Activated CD4-positive, alpha-beta T cell treated with anti-CD3 and anti-CD28 coated beads, Interleukin-2, Interleukin-6, amounts not matched to agents 100 ng/mL and 50 ng/mL, durations not matched to agents 16 hours and 8 hours (primary cell): Measurements from ENCODE around the gene GPHN.
"Not testable (repeated sequence)": the region's sequence is repeated elsewhere in the genome, so short reads cannot be mapped to it uniquely, and the experiment has no call there.

Source experiments
- DNase-seq: peaks from one replicate; pipeline ENCODE4 v3.0.0-alpha.2; 2020

The GPHN gene

DNA sequence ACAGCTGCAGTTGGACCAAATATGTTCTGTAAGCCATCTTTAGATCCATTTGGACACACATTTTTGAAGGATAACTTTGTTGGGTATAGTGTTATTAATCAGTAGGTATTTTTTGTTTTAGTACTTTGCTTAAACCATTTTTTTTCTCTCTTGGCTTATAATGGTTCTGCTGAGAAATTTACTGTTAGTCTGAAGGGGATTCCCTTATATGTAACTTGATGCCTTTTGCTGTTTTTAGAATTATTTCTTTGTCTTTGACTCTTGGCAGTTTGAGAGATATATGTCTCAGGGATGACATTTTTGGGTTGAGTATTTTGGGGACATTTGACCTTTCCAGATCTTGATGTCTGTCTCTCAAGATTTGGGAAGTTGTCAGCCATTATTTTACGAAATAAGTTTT, 169.8 kb downstream of the GPHN start:
- DNase-seq: no peak

DNA sequence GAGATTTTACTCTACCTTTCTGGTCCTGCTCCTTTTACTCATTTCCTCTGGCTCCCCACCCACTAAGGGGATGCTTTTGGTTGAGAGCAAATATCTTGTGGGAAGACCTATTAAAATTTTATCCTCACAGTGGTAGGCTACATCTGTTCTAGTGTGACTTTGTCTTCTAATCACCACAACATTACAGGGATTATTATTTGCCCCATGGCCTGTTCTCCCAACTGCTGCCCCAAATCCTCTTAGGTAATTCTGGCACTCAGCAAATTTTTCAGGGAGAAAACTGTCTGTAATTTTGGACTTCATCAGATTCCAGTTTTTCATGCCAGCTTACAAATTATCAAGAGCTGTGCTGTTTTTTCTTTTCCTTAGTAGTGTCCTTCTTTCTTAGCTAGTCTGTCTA, 172.3 kb downstream of the GPHN start:
- DNase-seq: no peak

DNA sequence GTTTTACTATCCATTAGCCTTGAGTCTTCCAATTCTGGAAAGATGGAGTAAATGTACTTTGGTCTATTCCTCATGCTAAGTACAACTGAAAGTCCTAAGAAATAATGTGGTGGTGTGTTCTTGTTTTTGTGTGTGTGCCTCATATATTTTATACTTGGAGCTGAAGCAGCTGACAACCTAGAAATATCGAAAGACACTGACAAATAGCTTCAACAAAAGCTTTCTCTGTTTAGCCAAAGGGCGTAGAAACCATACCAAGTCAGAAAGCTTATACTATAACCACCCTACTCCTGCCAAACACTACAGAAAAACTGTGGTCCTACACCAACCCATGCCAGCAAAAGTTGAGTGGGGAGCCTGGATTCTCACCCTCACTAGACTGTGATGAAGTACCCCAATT, 188.4 kb downstream of the GPHN start:
- DNase-seq: no peak

DNA sequence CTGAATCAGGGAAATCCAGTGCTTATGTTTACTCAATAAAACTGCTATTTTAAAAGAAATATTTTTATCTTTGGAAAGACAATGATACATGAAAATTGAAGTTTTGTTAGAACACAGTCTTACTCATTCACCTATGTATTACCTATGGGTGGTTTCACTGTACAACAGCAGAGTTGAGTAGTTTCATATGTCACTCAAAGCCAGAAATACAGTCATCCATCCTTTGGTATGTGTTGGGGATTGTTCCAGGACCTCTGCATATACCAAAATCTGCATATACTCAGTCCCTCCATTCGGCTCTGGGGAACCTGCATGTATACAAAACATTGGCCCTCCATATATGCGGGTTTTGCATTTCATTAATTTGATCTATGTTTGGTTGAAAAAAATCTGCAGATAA, 190.6 kb downstream of the GPHN start:
- peak; percentile 4 for DNase-seq

DNA sequence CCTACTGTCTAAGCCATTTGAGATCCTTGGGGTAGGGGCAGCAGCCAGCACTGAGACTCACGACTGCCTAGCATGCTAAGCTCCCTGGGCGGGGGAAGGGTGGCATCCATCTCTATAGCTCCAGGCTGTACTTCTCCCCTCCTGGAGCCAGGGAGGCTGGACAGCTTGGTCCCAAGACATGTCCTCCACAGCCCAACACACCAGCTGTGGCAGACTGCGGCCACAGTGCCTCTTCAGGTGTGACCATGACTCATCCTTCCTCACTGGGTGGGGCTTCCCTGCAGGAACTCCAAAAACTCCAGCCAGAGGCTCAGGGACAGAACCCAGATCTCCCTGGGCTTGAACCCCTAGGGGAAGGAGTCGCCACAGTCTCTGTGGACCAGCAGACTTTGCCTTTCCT, 193.9 kb downstream of the GPHN start:
- DNase-seq: no peak

DNA sequence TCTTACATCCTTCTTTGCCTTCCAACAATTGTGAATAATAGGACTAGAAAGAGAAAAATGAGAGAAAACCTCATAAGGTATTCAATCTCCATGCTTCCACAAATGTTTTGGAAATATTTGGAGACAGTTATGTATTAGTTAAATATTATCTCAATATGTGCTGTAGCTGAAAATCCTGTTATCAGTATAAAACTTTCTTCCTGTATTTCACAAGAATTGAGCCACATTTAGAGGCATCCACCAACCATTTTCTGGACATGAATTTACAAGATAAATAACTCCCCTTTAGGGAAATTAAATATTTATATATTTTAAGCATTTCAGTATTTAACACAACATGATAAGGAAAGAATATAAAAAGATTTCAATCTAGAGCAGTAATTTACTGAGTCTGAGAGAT, 200.3 kb downstream of the GPHN start:
- no peak for DNase-seq

DNA sequence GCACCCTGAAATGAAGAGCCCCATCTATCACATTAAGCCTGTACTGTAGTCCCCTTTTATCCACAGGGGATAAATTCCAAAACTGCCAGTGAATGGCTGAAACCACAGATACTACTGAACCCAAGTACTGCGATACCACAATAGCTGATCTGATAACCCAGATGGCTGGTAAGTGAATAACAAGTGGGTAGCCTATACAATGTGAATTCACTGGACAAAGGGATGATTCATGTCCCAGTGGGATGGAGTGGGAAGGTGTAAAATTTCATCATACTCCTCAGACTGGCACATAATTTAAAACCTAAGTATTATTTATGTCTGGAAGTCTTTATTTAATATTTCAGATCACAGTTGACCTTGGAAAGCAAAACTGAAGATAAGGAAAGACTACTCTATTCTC, 201.3 kb downstream of the GPHN start:
- no peak for DNase-seq

DNA sequence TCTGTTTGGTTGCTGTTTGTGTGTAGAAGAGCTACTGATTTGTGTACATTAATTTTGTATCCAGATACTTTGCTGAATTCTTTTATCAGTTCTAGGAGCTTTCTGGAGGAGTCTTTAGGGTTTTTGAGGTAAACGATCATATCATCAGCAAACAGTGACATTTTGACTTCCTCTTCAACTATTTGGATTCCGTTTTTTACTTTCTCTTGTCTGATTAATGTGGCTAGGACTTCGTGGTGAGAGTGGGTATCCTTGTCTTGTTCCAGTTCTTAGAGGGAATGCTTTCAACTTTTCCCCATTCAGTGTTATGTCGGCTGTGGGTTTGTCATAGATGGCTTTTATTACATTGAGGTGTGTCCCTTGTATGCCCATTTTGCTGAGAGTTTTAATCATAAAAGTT, 206.3 kb downstream of the GPHN start:
- DNase-seq: not testable (repeated sequence)

DNA sequence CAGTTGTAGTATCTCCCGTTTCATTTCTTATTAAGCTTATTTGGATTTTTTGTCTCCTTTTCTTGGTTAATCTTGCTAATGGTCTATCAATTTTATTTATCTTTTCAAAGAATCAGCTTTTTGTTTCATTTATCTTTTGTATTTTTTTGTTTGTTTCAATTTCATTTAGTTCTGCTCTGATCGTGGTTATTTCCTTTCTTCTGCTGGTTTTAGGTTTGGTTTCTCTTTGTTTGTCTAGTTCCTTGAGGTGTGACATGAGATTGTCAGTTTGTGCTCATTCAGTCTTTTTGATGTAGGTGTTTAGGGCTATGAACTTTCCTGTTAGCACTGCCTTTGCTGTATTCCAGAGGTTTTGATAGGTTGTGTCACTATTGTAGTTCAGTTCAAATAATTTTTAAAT, 207.4 kb downstream of the GPHN start:
- not testable (repeated sequence) for DNase-seq

DNA sequence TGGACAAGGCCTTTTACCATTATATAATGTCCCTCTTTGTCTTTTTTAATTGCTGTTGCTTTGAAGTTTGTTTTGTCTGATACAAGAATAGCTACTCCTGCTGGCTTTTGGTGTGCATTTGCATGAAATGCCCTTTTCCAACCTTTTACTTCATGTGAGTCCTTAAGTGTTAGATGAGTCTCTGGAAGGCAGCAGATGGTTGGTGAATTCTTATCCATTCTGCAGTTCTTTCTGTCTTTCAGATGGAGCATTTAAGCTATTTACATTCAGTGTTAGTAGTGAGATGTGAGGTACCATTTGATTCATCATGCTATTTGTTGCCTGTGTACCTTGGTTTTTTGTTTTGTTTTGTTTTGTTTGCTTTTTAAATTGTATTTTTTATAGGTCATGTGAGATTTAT, 208.3 kb downstream of the GPHN start:
- no peak for DNase-seq

DNA sequence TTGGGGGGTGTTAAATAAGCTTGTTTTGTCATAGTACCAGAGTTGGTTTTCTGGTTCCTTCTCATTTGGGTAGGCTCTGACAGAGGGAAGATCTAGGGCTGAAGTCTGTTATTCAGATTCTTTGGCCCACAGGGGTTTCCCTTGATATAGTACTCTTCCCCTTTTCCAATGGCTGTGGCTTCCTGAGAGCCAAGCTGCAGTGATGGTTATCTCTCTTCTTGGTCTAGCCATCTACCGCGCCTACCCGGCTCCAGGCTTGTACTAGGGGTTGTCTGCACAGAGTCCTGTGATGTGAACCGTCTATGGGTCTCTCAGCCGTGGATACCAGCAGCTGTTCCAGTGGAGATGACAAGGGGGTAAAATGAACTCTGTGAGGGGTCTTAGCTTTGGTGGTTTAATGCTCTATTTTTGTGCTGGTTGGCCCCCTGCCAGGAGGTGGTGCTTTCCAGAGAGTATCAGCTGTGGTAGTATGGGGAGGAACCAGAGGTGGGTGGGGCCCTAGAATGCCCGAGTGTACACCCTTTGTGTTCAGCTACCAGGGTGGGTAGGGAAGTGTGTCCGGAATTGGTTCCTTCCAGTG, 209.7 kb downstream of the GPHN start:
- no peak for DNase-seq

DNA sequence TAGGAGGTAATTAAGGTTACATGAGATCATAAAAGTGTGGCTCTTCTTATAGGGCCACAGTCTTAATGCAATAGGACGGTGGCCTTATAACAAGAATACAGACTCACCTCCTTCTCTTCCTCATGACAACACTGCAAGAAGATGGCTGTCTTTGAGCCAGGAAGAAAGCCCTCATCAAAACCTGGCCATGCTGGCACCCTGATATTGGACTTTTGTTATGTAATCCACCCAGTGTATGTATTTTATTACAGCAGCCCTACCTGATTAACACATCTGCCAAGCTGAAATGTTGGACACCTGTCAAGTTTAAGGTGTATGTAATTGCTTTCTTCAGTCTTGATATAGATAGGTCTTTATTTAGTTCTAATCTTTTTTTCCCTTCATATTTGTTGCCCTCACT, 217.0 kb downstream of the GPHN start:
- DNase-seq: no peak

DNA sequence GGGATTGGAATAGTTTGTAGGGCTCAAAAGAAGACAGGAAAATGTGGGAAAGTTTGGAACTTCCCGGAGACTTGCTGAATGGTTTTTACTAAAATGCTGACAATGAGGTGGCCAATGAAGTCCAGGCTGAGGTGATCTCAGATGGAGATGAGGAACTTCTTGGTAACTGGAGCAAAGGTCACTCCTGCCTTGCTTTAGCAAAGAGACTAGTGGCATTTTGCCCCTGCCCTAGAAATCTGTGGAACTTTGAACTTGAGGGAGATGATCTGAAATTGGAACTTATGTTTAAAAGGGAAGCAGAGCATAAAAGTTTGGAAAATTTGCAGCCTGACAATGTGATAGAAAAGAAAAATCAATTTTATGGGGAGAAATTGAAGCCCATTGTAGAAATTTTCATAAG, 223.4 kb downstream of the GPHN start:
- not testable (repeated sequence) for DNase-seq

DNA sequence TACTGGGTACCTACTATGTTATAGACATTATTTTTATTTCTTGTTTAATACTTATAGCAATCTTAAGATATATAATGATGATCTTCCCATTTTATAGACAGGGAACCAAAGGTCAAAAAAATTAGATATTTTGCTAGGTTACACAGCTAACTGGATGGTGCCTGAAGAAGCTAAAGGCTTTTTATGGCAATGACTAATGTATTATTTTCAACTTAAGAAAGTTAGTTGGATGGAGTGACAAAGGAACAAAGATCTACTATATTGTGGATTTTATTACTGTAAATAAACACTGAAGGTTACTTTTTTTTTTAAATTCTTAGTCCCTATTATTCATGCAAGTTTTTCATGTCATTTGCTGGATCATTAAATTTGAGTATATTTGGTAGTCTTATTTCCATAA, 227.9 kb downstream of the GPHN start:
- DNase-seq: no peak

DNA sequence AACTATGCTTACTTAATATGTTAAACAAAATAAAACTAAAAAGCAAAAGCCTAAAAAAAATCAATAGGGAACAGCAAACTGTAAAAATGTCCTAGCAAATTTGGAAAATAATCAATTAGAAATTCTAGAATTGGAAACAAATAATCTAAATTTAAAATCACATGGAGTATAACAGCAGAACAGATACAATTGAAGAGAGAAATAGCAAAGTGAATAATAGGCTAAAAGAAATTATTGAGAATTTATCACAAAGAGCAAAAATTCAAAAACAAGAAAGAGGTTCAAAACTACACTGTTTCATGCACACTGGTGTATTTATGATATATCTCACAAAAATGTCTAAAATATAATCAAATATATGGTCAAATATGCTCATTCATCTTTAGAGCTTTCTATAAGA, 231.9 kb downstream of the GPHN start:
- no peak for DNase-seq

DNA sequence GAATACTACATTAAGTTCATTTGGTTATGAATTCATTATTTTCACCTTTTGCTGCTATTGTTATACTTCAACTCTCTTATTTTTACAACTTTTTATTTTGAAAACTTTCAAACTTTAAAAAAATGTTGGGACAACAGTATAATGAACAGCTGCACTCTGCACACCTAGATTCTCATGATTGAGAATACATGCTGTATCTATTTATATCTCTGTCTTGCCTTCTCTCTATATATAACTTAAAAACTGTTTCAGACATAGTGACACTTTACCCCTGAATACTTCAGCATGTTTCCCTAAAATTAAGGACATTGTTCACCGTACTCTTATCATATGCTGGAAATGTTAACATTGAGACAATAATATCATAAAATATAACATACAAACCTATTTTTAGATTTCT, 237.1 kb downstream of the GPHN start:
- no peak for DNase-seq

DNA sequence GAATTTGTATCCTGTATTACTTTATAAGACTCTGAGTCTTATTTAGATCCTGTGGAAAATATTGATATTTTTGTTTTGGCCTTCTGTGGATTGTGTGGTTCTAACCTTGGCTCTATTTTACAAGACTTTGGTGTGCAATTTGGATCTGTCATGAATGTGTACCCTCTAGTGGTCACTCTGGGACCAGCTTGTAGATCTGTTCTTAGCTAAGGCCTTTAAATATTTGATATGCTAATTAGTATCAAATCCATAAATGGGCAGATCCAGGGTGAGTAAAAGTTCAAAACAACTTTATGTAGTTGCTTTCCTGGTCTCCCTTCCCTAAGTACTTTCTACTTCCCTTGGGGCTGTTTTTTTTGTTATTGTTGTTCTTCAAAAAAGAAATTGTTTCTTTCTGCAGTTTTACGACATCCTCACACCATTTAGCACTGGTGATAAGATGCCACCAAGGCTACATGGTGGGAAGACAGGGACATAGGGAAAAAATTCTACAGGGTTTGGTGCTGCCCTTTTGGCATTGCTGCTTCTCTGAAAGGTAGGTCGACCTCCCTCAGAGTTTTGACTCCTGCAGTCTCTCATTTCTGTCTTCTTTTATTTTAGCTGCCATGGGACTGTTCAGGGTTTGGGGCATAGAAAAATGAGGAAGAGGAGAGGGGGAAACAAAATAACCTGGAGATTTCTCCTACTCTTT, 238.5 kb downstream of the GPHN start:
- peak; percentile 28 for DNase-seq

DNA sequence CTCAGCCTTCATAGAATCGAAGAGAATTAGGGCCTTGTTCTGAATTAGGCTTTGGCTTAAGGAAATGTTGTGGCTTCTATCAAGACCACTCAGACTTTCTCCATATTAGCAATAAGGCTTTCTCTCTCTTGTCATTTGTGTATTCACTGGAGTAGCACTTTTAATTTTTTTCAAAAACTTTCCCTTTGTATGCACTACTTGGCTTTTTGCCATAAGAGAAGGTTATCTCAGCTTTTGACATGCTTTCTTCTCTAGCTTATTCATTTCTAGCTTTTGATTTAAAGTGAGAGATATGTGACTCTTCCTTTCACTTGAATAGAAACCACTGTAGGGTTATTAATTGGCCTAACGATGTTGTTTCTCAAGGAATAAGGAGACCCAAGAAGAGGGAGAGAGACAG, 244.2 kb downstream of the GPHN start:
- peak; percentile 63 for DNase-seq

DNA sequence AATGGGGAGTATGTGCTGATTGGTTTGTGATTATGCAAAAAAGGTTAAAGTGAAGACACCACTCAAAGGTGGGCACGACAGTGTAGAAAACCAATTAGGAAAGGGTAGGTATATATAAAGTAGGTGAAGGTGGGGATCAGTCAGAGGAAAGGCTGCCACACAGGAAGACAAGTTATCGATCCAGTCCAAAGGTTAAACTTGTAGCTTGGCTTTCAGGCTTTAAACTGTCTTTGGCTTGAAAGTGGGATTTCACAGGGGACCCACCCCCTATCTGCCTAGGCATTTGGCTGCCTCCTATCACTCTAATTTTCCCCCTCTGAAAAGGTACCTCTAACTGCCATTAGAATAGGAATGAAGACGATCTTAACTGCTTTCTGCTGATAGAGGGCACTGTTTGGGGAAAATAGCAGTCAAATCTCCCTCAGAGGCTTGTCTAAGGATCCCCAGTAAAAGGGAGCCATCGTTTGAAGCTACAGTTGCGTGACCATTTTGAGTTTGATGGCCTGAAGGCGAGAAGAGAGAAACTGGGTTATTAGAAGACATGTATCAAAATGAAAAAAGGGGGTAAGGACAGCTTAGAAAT, 250.2 kb downstream of the GPHN start:
- DNase-seq: no peak

DNA sequence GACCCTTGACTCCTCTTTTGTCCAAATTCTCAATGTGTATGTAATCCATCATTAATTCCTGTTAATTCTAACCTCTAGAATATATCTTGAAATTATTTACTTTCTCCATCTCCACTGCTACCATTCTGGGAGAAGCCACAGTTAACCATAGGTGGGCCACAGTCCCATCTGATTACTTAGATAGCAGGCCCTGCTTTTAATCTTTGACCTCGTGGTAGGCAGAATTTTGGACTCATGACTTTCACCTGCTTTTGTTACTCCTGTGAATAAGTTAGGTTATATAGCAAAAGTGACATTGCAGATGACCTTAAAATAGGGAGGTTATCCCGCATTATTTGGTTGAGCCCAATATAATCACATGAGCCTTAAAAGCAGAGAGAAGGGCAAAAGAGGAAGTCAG, 264.2 kb downstream of the GPHN start:
- no peak for DNase-seq

DNA sequence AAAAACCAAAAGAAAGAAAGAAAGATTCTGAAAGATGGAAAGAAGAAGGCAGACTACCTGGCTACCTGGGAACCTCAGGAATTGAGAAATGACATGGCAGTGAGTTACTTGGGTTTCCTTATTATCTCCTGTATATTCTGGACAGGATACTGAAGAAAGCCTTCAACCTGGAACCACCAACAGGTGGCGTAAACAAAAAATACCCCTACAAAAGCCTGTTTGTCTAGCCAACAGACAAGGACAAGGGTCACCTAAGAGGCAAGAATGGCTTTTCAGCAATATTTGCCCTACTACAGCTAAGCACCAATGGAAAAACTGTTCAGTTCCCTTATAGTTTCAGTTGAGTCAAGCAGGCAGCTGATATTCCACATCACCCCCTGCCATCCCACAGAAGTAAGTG, 274.9 kb downstream of the GPHN start:
- no peak for DNase-seq

DNA sequence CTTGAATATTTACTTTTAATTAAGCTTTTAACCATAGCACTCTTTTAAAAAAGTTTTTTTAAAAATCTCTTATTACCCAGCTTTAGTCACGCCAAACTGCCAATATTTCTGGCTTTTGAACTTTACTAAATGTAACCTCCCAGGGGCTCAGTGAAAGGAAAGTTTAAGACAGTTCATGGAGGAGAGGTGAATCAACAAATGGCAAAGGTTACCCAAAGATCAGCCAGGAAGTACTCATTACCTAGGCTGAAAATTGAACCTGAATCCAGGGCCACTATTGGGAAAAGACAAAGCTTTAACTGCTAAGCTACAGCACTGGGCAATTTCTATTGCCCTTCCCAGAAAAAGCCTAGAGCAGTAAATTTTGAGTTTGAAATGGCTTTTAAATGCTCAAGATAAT, 282.2 kb downstream of the GPHN start:
- no peak for DNase-seq

DNA sequence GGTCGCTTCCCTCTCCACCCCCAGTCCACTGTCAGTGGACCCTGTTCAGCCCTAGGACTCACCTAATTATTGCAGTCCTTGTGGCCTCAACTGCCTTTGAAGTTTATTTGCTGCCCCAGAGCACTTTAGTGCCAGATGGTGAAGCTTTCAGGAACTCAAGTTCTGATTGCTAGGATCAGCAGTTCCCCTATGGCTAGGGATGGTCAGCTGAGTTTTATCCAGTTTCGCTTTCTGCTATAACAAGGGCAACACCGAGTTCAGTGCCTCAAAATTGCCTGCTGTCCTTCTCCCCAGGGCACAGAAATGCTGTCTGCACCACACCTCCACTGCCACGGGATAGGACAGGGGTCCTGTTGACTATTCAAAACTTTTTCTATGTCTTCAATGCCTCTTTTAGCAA, 295.0 kb downstream of the GPHN start:
- DNase-seq: no peak

DNA sequence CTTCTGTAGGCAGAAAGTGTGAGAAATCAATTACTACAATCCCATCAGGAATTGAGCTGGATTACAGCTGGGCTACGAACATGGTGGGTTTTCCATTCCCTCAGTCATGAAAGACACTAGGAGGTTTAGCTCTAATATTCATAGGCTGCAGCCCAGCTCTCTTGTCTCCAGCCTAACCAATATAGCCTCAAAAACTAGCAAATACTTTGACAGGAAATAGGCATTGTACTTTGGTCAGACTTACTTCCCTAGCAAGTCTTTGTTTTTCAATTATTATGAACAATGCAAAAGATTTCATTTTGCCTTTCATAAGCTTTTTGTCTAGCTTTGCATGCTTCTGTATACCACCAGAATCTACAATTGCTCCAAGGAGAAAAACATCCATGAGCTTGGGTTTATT, 296.2 kb downstream of the GPHN start:
- DNase-seq: no peak

DNA sequence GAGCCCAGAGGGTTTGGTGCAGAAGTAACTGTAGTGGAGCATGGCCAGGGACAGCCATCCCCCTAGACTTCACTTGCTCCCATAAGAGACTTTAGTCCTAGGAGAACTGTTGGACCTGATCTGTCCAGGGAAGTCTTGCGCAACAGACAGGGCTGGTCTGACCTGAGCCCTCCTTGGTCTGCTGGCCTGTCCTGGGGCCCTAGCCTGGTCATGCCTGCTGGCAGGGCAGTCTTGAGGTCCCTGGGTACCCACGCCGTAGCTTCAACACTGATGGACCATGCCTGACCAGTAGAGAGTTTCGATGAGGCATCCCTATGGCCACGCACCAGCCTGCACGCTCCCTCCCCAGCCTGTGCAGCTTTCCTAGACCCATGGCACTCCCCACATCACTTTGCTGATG, 305.7 kb downstream of the GPHN start:
- DNase-seq: no peak
